Transverse colon (tissue), 4 donors: Measurements from ENCODE around the gene DLGAP1. TPM values are rescaled to one million over a fixed set of nuclear protein-coding genes. Genes with fewer than 3 reads are reported as not detected.

Experiments used
- DNase-seq: peaks from one replicate; pipeline ENCODE4 v3.0.0-alpha.2; 2019
- H3K27ac ChIP-seq, 4 donors: fragments of 200-600 bp; sonication (generic); 2 replicates each; pipeline ENCODE4 v1.5.1; 2016 to 2018; ENCODE audit warnings: inconsistent platforms in 4 of 4
- H3K27me3 ChIP-seq: fragments of 200-600 bp; sonication (generic); 2 replicates; pipeline ENCODE4 v1.5.1; 2017; ENCODE audit warnings: inconsistent platforms
- H3K36me3 ChIP-seq, 4 donors: fragments of 200-600 bp; sonication (generic); 2 replicates each; pipeline ENCODE4 v1.5.1; 2017 to 2019; ENCODE audit warnings: inconsistent platforms in 4 of 4
- H3K4me1 ChIP-seq, 4 donors: fragments of 200-600 bp; sonication (generic); 2 replicates each; pipeline ENCODE4 v1.5.1; 2017 to 2020; ENCODE audit warnings: inconsistent platforms in 4 of 4
- H3K4me3 ChIP-seq, 4 donors: fragments of 200-600 bp; sonication (generic); 1 replicate in 1 of 4; 2 replicates in 3 of 4; pipeline versions ENCODE4 v1.5.1 to v1.6.1; 2017 to 2019; ENCODE audit warnings: inconsistent platforms in 4 of 4
- H3K9me3 ChIP-seq, 2 donors: fragments of 200-600 bp; sonication (generic); 2 replicates each; pipeline ENCODE4 v1.5.1; 2017 to 2019; ENCODE audit warnings: inconsistent platforms in 2 of 2
- CTCF ChIP-seq, 5 experiments: fragments of 200-600 bp in 3 of 5; fragments of 450-650 bp in 2 of 5; sonication (generic) in 3 of 5; IDR thresholded peaks; 1 replicate in 2 of 5; 2 replicates in 3 of 5; pipeline ENCODE4 v1.5.1; 2016 to 2017; ENCODE audit warnings: antibody characterized with exemption in 5 of 5, inconsistent platforms in 3 of 5, mild to moderate bottlenecking in 2 of 5, moderate library complexity in 1 of 5
- EP300 ChIP-seq: sonication (generic); formaldehyde crosslinking; IDR thresholded peaks from one replicate; pipeline ENCODE4 v1.6.1; 2017; ENCODE audit warnings: antibody characterized with exemption, low read depth
- POLR2A ChIP-seq: fragments of 450-650 bp; IDR thresholded peaks from one replicate; pipeline ENCODE4 v1.6.1; 2016; ENCODE audit warnings: antibody characterized with exemption, mild to moderate bottlenecking, moderate library complexity
- POLR2AphosphoS5 ChIP-seq, 3 donors: sonication (generic); formaldehyde crosslinking; IDR thresholded peaks; one replicate each; pipeline ENCODE4 v1.6.1; 2016; ENCODE audit warnings: antibody characterized with exemption in 3 of 3
- WGBS, 2 donors: methylation state at CpG; one replicate each; pipeline ENCODE4 v1.1.5; 2018; ENCODE audit warnings: low coverage in 1 of 2; 5-methylcytosine and 5-hydroxymethylcytosine counted together
- in situ Hi-C, 4 donors: fragments of 200-750 bp; cut with MboI; loops; one replicate each; pipeline versions ENCODE4 v1.15.0 to v1.15.1; 2017; ENCODE audit warnings: low sequenced_read_pairs in 3 of 4, low pct_ligation_motif_present in 1 of 4, low pct_unique_long_range_greater_than_20kb in 1 of 4
- intact Hi-C: fragments of 100-400 bp; cut with DNase I; formaldehyde crosslinking; loops from one replicate; pipeline ENCODE4 v1.15.1; 2023; ENCODE audit warnings: low total_unique reads
- total RNA-seq, 4 donors: library from RNA; depleted of rRNA; stranded (reverse); fragments of >200 nt; gene quantifications; one replicate each; pipeline ENCODE4 v1.1.0, GENCODE V29; 2016

The DLGAP1 gene
- total RNA-seq, 4 donors from 2014 or later: 2.7 to 7.2 (median 3.3) TPM

GRCh38 chr18:3468066-3468705, 986.9 kb downstream of the DLGAP1 start:
- no peaks in the 10 kb centered on the region for H3K36me3 ChIP-seq
- H3K27ac ChIP-seq: no peak overlapping the region
- in situ Hi-C loops (loop anchor here in 2 of 4 donors (25.0 kb wide), 2 partner anchors 119 to 181 kb away; no protein-coding TSS in a partner anchor), intact Hi-C loops (no loop called here)
- DNase-seq: no peak
- WGBS, 2 donors: 95 to 100% methylated on average over 2 to 9 of the region's 9 CpGs
- H3K9me3 ChIP-seq: no peaks in the 10 kb centered on the region
- no peaks in the 10 kb centered on the region for H3K27me3 ChIP-seq
- H3K4me3 ChIP-seq: no peak overlapping the region
- no peak for TF ChIP-seq EP300
- no peak for TF ChIP-seq CTCF (IDR thresholded peaks at IDR 0.05)
- no peak for TF ChIP-seq POLR2AphosphoS5 (IDR thresholded peaks at IDR 0.05)
- TF ChIP-seq POLR2A: no peak
- H3K4me1 ChIP-seq: peaks cover 0 to 18% (median 3%) of the 10 kb centered on the region in 4 donors

- H3K4me3 ChIP-seq: no peak overlapping the region
- DNase-seq: no peak
- H3K27me3 ChIP-seq: no peaks in the 10 kb centered on the region
- in situ Hi-C loops: loop anchor here in 2 of 4 donors (25.0 kb wide), 2 partner anchors 120 to 180 kb away; no protein-coding TSS in a partner anchor
- H3K4me1 ChIP-seq: peaks cover 0 to 18% (median 3%) of the 10 kb centered on the region in 4 donors
- H3K9me3 ChIP-seq: no peaks in the 10 kb centered on the region
- H3K36me3 ChIP-seq: no peaks in the 10 kb centered on the region
- intact Hi-C loops: no loop called here
- 24% methylated on average over 2 of the region's 2 CpGs; no CpG with 5 or more reads in 1 of the 2 donors for WGBS, 2 donors
- TF ChIP-seq POLR2A: no peak
- no peak for TF ChIP-seq CTCF (IDR thresholded peaks at IDR 0.05)
- TF ChIP-seq POLR2AphosphoS5 (IDR thresholded peaks at IDR 0.05): no peak
- H3K27ac ChIP-seq: no peak overlapping the region
These were observed 988.2 kb downstream of the DLGAP1 start for GRCh38 chr18:3466872-3467271.

GRCh38 chr18:3466045-3466444, 989.1 kb downstream of the DLGAP1 start:
- H3K27me3 ChIP-seq: no peaks in the 10 kb centered on the region
- no peak overlapping the region for H3K27ac ChIP-seq
- TF ChIP-seq CTCF (IDR thresholded peaks at IDR 0.05): no peak
- no peak for TF ChIP-seq EP300
- TF ChIP-seq POLR2AphosphoS5 (IDR thresholded peaks at IDR 0.05): no peak
- TF ChIP-seq POLR2A: no peak
- 68 to 70% methylated on average over 5 of the region's 5 CpGs for WGBS, 2 donors
- peaks cover 0 to 13% (median under 1%) of the 10 kb centered on the region in 4 donors for H3K4me1 ChIP-seq
- no peak for DNase-seq
- intact Hi-C loops (no loop called here), in situ Hi-C loops (loop anchor here in 2 of 4 donors (25.0 kb wide), 2 partner anchors 121 to 179 kb away; no protein-coding TSS in a partner anchor)
- no peaks in the 10 kb centered on the region for H3K9me3 ChIP-seq
- no peak overlapping the region for H3K4me3 ChIP-seq
- H3K36me3 ChIP-seq: no peaks in the 10 kb centered on the region

GRCh38 chr18:3463051-3463450, 992.1 kb downstream of the DLGAP1 start:
- no peak overlapping the region for H3K27ac ChIP-seq
- WGBS, 2 donors: 52 to 53% methylated on average over 2 of the region's 2 CpGs
- no peak overlapping the region for H3K4me3 ChIP-seq
- H3K9me3 ChIP-seq: no peaks in the 10 kb centered on the region
- DNase-seq: no peak
- no peaks in the 10 kb centered on the region for H3K27me3 ChIP-seq
- H3K4me1 ChIP-seq: peaks cover 13 to 28% (median 16%) of the 10 kb centered on the region in 4 donors
- peaks cover 0 to 15% (median 0%) of the 10 kb centered on the region in 4 donors for H3K36me3 ChIP-seq
- intact Hi-C loops: no loop called here
- TF ChIP-seq POLR2A: no peak
- TF ChIP-seq POLR2AphosphoS5 (IDR thresholded peaks at IDR 0.05): no peak
- no peak for TF ChIP-seq EP300
- TF ChIP-seq CTCF (IDR thresholded peaks at IDR 0.05): no peak
- in situ Hi-C loops: loop anchor here in 2 of 4 donors (25.0 kb wide), 2 partner anchors 124 to 176 kb away; no protein-coding TSS in a partner anchor
